ENCODE data around the gene PLA2G4C.

Gene PLA2G4C

GRCh38 chr19:48061401-48062344 lies 48.9 kb downstream of the PLA2G4C start:
- DNase-seq (ENCODE audit: low spot score), result no peak
- CTCF ChIA-PET, result interaction anchor here (0.6 kb wide), 1 partner anchor 35 kb away, joined by 3 read pairs; no protein-coding TSS in a partner anchor
- TF ChIP-seq CTCF (conservative IDR thresholded peaks at IDR 0.05; ENCODE audit: low read depth), result no peak
- POLR2A ChIA-PET (ENCODE audit: low non-redundant PET), result no interaction called here
- H3K27ac ChIP-seq, result no peak overlapping the region

GRCh38 chr19:48060381-48060780 lies 50.2 kb downstream of the PLA2G4C start:
- H3K27ac ChIP-seq, result no peak overlapping the region
- ChIA-PET POLR2A (ENCODE audit: low non-redundant PET) (no interaction called here), CTCF (no interaction called here)
- TF ChIP-seq CTCF (conservative IDR thresholded peaks at IDR 0.05; ENCODE audit: low read depth), result no peak
- no peak for DNase-seq (ENCODE audit: low spot score)

GRCh38 chr19:48059331-48059730 lies 51.3 kb downstream of the PLA2G4C start:
- CTCF ChIA-PET, result interaction anchor here (0.5 to 0.7 kb wide), 2 partner anchors 9 to 218 kb away, joined by 3 to 8 read pairs; no protein-coding TSS in a partner anchor
- POLR2A ChIA-PET (ENCODE audit: low non-redundant PET), result no interaction called here
- no peak for TF ChIP-seq CTCF (conservative IDR thresholded peaks at IDR 0.05; ENCODE audit: low read depth)
- no peak overlapping the region for H3K27ac ChIP-seq
- no peak for DNase-seq (ENCODE audit: low spot score)

- TF ChIP-seq CTCF (conservative IDR thresholded peaks at IDR 0.05; ENCODE audit: low read depth), result no peak
- POLR2A ChIA-PET (ENCODE audit: low non-redundant PET), result no interaction called here
- DNase-seq (ENCODE audit: low spot score), result peak; percentile 88
- CTCF ChIA-PET, result interaction anchor here (0.5 to 1.1 kb wide), 2 partner anchors 53 to 248 kb away, joined by 4 to 5 read pairs; no protein-coding TSS in a partner anchor
- H3K27ac ChIP-seq, result no peak overlapping the region
Observed at GRCh38 chr19:48053856-48054255, 56.8 kb downstream of the PLA2G4C start.

- CTCF ChIA-PET, result interaction anchor here (0.5 kb wide), 1 partner anchor 247 kb away, joined by 5 read pairs; no protein-coding TSS in a partner anchor
- TF ChIP-seq CTCF (conservative IDR thresholded peaks at IDR 0.05; ENCODE audit: low read depth), result no peak
- DNase-seq (ENCODE audit: low spot score), result no peak
- no peak overlapping the region for H3K27ac ChIP-seq
- POLR2A ChIA-PET (ENCODE audit: low non-redundant PET), result no interaction called here
Observed at GRCh38 chr19:48053076-48053475, 57.5 kb downstream of the PLA2G4C start.

- CTCF ChIA-PET, result interaction anchor here (0.6 kb wide), 2 partner anchors 16 to 55 kb away, joined by 3 to 7 read pairs; no protein-coding TSS in a partner anchor
- DNase-seq (ENCODE audit: low spot score), result no peak
Observed at GRCh38 chr19:48051335-48052033, 59.1 kb downstream of the PLA2G4C start.

More at GRCh38 chr19:48051335-48052033, 59.1 kb downstream of the PLA2G4C start:
- H3K27ac ChIP-seq, result no peak overlapping the region
- no peak for TF ChIP-seq CTCF (conservative IDR thresholded peaks at IDR 0.05; ENCODE audit: low read depth)
- POLR2A ChIA-PET (ENCODE audit: low non-redundant PET), result no interaction called here

Measured in RWPE1 (cell line).